Pancreas (tissue), 10 donors: ENCODE data around the gene B9D2. TPM values are rescaled to one million over a fixed set of nuclear protein-coding genes. Genes with fewer than 3 reads are reported as not detected.

ENCODE experiments used
- ATAC-seq, 4 donors: fragments of 200-7000 bp; cut with Tn5 transposase; one replicate each; pipeline versions ENCODE4 v1.8.0 to v1.9.1; 2020; ENCODE audit warnings: mild to moderate bottlenecking in 4 of 4, moderate library complexity in 4 of 4
- DNase-seq, 6 donors: peaks; one replicate each; pipeline ENCODE4 v3.0.0-alpha.2; 2020
- FAIRE-seq: peaks from 2 replicates; lab custom pipeline; 2012; peaks lifted over from hg19 to GRCh38; lab: Jason Lieb, UNC
- H3K27ac ChIP-seq, 4 donors: fragments of 200-600 bp; sonication (generic); 1 replicate in 3 of 4; 2 replicates in 1 of 4; pipeline versions ENCODE4 v1.5.0 to v1.8.0; 2020
- H3K27me3 ChIP-seq, 4 donors: fragments of 200-600 bp; one replicate each; pipeline ENCODE4 v1.8.0; 2021
- H3K36me3 ChIP-seq, 3 donors: fragments of 200-600 bp; sonication (generic) in 1 of 3; one replicate each; pipeline versions ENCODE4 v1.5.0 to v1.8.0; 2020 to 2021
- H3K4me1 ChIP-seq, 3 donors: fragments of 200-600 bp; one replicate each; pipeline ENCODE4 v1.8.0; 2021
- H3K4me3 ChIP-seq, 4 donors: fragments of 200-600 bp; sonication (generic) in 2 of 4; one replicate each; pipeline versions ENCODE4 v1.5.0 to v1.8.0; 2020 to 2021
- H3K9me3 ChIP-seq, 4 donors: fragments of 200-600 bp; one replicate each; pipeline ENCODE4 v1.8.0; 2021
- CTCF ChIP-seq, 4 donors: fragments of 200-600 bp; sonication (generic) in 3 of 4; IDR thresholded peaks; one replicate each; pipeline versions ENCODE4 v1.5.0 to v1.8.0; 2021; ENCODE audit warnings: antibody characterized with exemption in 4 of 4
- WGBS, 2 donors: extraction: QIAGEN DNeasy Blood & Tissue Kit; methylation state at CpG; one replicate each; pipeline ENCODE4 v1.1.7; 2013; 5-methylcytosine and 5-hydroxymethylcytosine counted together
- intact Hi-C, 3 donors: fragments of 100-400 bp; cut with DNase I; formaldehyde crosslinking; loops; one replicate each; pipeline versions ENCODE4 v1.11.1 to v1.14.2; 2022
- polyA plus RNA-seq, 2 donors: library from polyadenylated mRNA; stranded (reverse); fragments of 200-250 nt; gene quantifications; one replicate each; pipeline ENCODE4 v1.2.3, GENCODE V29; 2013
- total RNA-seq, 6 donors: library from RNA; stranded (reverse); fragmentation: NEBNext Ultra II Directional in 4 of 6; extraction: Animal tissue kit (Norgen Biotek cat#: 25700) in 4 of 6; gene quantifications; one replicate each; pipeline versions ENCODE4 v1.2.1 to v1.2.4, GENCODE V29; 2021 to 2023
- donor health status: healthy with polysubstance abuse.
- donor health status: DM: no; HTN: no; CAD: no; lungs with moderate emphysema.
- donor health status: DM: no; HTN: no; CAD: no.
- donor health status: control.
- donor health status: control.
- donor health status: Bipolar disorder and iron deficiency.
- donor health status: DM: yes; HTN: yes; CAD: no.
- donor health status: DM: no; HTN: no; CAD: no.
- donor health status: DM: no; HTN: no; CAD: no.
- donor health status: DM: yes; HTN: yes; CAD: no.

B9D2 gene
- total and polyA plus RNA-seq, 8 donors: 1.5 to 7.5 (median 3.1) TPM

GRCh38 chr19:41405776-41406175 is 41.8 kb upstream of the B9D2 start:
- no peaks in the 10 kb centered on the region for H3K27me3 ChIP-seq
- no peak overlapping the region for H3K27ac ChIP-seq
- 82 to 88% methylated on average over 6 of the region's 6 CpGs for WGBS, 2 donors
- H3K4me3 ChIP-seq: no peak overlapping the region
- peaks cover 6 to 24% (median 15%) of the 10 kb centered on the region in 3 donors for H3K4me1 ChIP-seq
- ATAC-seq (no peak), FAIRE-seq (no peak), DNase-seq (no peak)
- intact Hi-C loops: no loop called here
- TF ChIP-seq CTCF (IDR thresholded peaks at IDR 0.05): no peak
- no peaks in the 10 kb centered on the region for H3K9me3 ChIP-seq
- H3K36me3 ChIP-seq: no peaks in the 10 kb centered on the region

- WGBS, 2 donors: 39% methylated on average over 12 of the region's 12 CpGs
- FAIRE-seq: no peak
- Histone ChIP-seq H3K27ac (no peak overlapping the region), H3K4me1 (peaks cover 0 to 14% (median 0%) of the 10 kb centered on the region in 3 donors), H3K27me3 (no peaks in the 10 kb centered on the region), H3K9me3 (no peaks in the 10 kb centered on the region), H3K4me3 (no peak overlapping the region), H3K36me3 (no peaks in the 10 kb centered on the region)
- TF ChIP-seq CTCF (IDR thresholded peaks at IDR 0.05): no peak
- DNase-seq: no peak
- no peak for ATAC-seq
- intact Hi-C loops: no loop called here
Observed at GRCh38 chr19:41403181-41403970, 39.4 kb upstream of the B9D2 start.

GRCh38 chr19:41402010-41402409 is 38.1 kb upstream of the B9D2 start:
- no peak for ATAC-seq
- intact Hi-C loops: no loop called here
- no peak for FAIRE-seq
- DNase-seq: no peak
- Histone ChIP-seq H3K9me3 (no peaks in the 10 kb centered on the region), H3K4me3 (no peak overlapping the region), H3K4me1 (peaks cover 0 to 12% (median 0%) of the 10 kb centered on the region in 3 donors), H3K27ac (no peak overlapping the region), H3K36me3 (no peaks in the 10 kb centered on the region), H3K27me3 (no peaks in the 10 kb centered on the region)
- 81 to 85% methylated on average over 3 of the region's 3 CpGs for WGBS, 2 donors
- no peak for TF ChIP-seq CTCF (IDR thresholded peaks at IDR 0.05)

- 77% methylated on average over 4 of the region's 4 CpGs for WGBS, 2 donors
- Histone ChIP-seq H3K27me3 (no peaks in the 10 kb centered on the region), H3K4me3 (no peak overlapping the region), H3K27ac (no peak overlapping the region), H3K36me3 (no peaks in the 10 kb centered on the region), H3K9me3 (no peaks in the 10 kb centered on the region), H3K4me1 (peaks cover 0 to 12% (median 0%) of the 10 kb centered on the region in 3 donors)
- FAIRE-seq (no peak), DNase-seq (no peak), ATAC-seq (no peak)
- intact Hi-C loops: no loop called here
- no peak for TF ChIP-seq CTCF (IDR thresholded peaks at IDR 0.05)
Observed at GRCh38 chr19:41401483-41401882, 37.5 kb upstream of the B9D2 start.

GRCh38 chr19:41399525-41399924 is 35.6 kb upstream of the B9D2 start:
- H3K4me1 ChIP-seq: peaks cover 0 to 19% (median 9%) of the 10 kb centered on the region in 3 donors
- H3K4me3 ChIP-seq: no peak overlapping the region
- 84 to 95% methylated on average over 2 of the region's 2 CpGs for WGBS, 2 donors
- intact Hi-C loops: no loop called here
- no peak for FAIRE-seq
- H3K36me3 ChIP-seq: no peaks in the 10 kb centered on the region
- H3K27ac ChIP-seq: no peak overlapping the region
- ATAC-seq: no peak
- no peaks in the 10 kb centered on the region for H3K27me3 ChIP-seq
- H3K9me3 ChIP-seq: no peaks in the 10 kb centered on the region
- DNase-seq: no peak
- no peak for TF ChIP-seq CTCF (IDR thresholded peaks at IDR 0.05)
